ENCODE measurements around the gene AGBL4.

- no peak for TF ChIP-seq CTCF (conservative IDR thresholded peaks at IDR 0.05 in 1 of 2, IDR thresholded peaks at IDR 0.05 in 1 of 2; ENCODE audit: extremely low read depth in 1 of 2, insufficient read depth in 1 of 2, low read depth in 1 of 2, low read length in 2 of 2)
- no peak for TF ChIP-seq EZH2 (IDR thresholded peaks at IDR 0.05; ENCODE audit: borderline replicate concordance, low read length)
Measured at GRCh38 chr1:48808496-48808895, 1215.3 kb downstream of the AGBL4 start.

Measured in mammary epithelial cell (primary cell).